DOHH2 (cell line): ENCODE results near the gene TNFRSF4.

Experiments
- CTCF ChIP-seq: fragments of 200-600 bp; sonication (generic); IDR thresholded peaks from one replicate; pipeline ENCODE4 v1.5.1; 2014; ENCODE audit warnings: antibody characterized with exemption, mild to moderate bottlenecking, low read depth, low read length; ENCODE audit not compliant: poor library complexity, severe bottlenecking
- EZH2phosphoT487 ChIP-seq: fragments of 200-600 bp; sonication (generic); IDR thresholded peaks from 2 replicates; pipeline ENCODE4 v1.6.1; 2017; ENCODE audit warnings: borderline replicate concordance, mild to moderate bottlenecking, antibody characterized with exemption, low read length, moderate library complexity, mixed read lengths

GRCh38 chr1:1230656-1231399, 16.9 kb upstream of the TNFRSF4 start:
- TF ChIP-seq CTCF (no peak), EZH2phosphoT487 (no peak)
